MCF 10A (cell line): Measurements from ENCODE around the gene CENPX. TPM values are rescaled to one million over a fixed set of nuclear protein-coding genes. Genes with fewer than 3 reads are reported as not detected.

Experiments
- BruUV-seq: library from RNA; stranded (reverse); fragments of 400-500 nt; replicated peaks from 2 replicates; lab custom pipeline; 2021; lab: Mats Ljungman, UMichigan
- CTCF ChIA-PET: fragments of 300-600 bp; sonication (Branson Sonifier 250); formaldehyde crosslinking; extraction: SDS; loops from one replicate; lab custom pipeline; 2021; ENCODE audit warnings: antibody characterized with exemption, inconsistent platforms; lab: Yijun Ruan, JAX
- POLR2A ChIA-PET: fragments of 300-600, 350-650 bp; sonication (Branson Sonifier 250); formaldehyde crosslinking; extraction: SDS; loops from one replicate; lab custom pipeline; 2020; ENCODE audit warnings: antibody characterized with exemption, inconsistent platforms; lab: Yijun Ruan, JAX
- DNase-seq: peaks from one replicate; pipeline ENCODE4 v3.0.0-alpha.2; 2018; ENCODE audit not compliant: unreplicated experiment
- H3K27ac Mint-ChIP-seq: one replicate; pipeline ENCODE4 v1.8.0; 2022; ENCODE audit warnings: mild to moderate bottlenecking, low read depth, mixed read lengths; ENCODE audit not compliant: unreplicated experiment
- H3K27me3 Mint-ChIP-seq: one replicate; pipeline ENCODE4 v1.8.0; 2022; ENCODE audit warnings: mixed read lengths; ENCODE audit not compliant: insufficient read depth, unreplicated experiment
- H3K36me3 Mint-ChIP-seq: one replicate; pipeline ENCODE4 v1.8.0; 2022; ENCODE audit warnings: mild to moderate bottlenecking, moderate library complexity, mixed read lengths; ENCODE audit not compliant: insufficient read depth, unreplicated experiment
- H3K4me1 Mint-ChIP-seq: one replicate; pipeline ENCODE4 v1.8.0; 2022; ENCODE audit warnings: mixed read lengths; ENCODE audit not compliant: insufficient read depth, unreplicated experiment
- H3K4me3 Mint-ChIP-seq: one replicate; pipeline ENCODE4 v1.8.0; 2022; ENCODE audit warnings: mild to moderate bottlenecking, moderate library complexity, mixed read lengths; ENCODE audit not compliant: unreplicated experiment
- H3K9me3 Mint-ChIP-seq: one replicate; pipeline ENCODE4 v1.8.0; 2022; ENCODE audit warnings: mixed read lengths; ENCODE audit not compliant: unreplicated experiment
- CTCF ChIP-seq: fragments of 200-600 bp; IDR thresholded peaks from one replicate; pipeline ENCODE4 v1.8.0; 2022; ENCODE audit warnings: antibody characterized with exemption, mild to moderate bottlenecking; ENCODE audit not compliant: unreplicated experiment
- intact Hi-C: fragments of 100-400 bp; cut with micrococcal nuclease; formaldehyde crosslinking; loops from 2 replicates; pipeline ENCODE4 v1.14.1; 2022
- total RNA-seq: library from RNA; stranded (reverse); gene quantifications from 2 replicates; pipeline ENCODE4 v1.2.3, GENCODE V29; 2022

CENPX gene
- total RNA-seq, 1 experiment from 2014 or later: 35.6 TPM

DNA sequence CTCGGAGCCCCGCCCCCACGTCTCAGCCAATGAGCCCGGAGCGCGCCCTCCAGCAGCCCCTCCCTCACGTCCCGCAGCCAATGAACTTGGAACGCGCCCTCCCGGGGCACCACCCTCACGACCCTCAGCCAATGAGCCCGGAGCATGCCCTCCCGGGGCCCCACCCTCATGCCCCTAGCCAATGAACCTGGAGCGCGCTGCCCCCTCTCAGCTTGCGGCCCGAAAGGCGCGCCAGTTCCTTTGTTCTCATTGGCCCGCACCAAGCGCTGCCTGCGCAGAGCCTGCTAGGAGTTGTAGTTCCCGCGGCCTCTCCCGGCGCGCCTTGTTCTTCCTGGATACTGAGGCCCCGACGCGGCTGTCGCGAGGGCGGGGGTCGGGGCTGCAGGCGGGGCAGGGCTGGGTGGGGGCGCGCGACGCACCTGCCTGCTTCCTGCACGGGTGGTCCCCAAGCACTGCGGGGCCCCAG is 336 bp upstream of the CENPX start, which contains the start of gene LRRC45:
TSS of gene LRRC45 (plus strand) at position 325 of the 466 bp plus-strand sequence. CDS start 339 bp downstream, outside the sequence.
- POLR2A ChIA-PET: interaction anchor here (0.6 to 4.7 kb wide), 22 partner anchors 9 to 1994 kb away, joined by 3 to 35 read pairs (median 4); partner anchors contain the start of genes ASPSCR1, DCXR, DUS1L and FASN
- H3K27ac Mint-ChIP-seq: peak within 1 kb of the TSS; percentile 61
- intact Hi-C loops: loop anchor here (1.0 kb wide), 1 partner anchor 32 kb away; no protein-coding TSS in a partner anchor
- no TSS peak for BruUV-seq
- peak within 1 kb of the TSS; percentile 79 for H3K4me3 Mint-ChIP-seq
- CTCF ChIA-PET: interaction anchor here (0.6 to 5.2 kb wide), 6 partner anchors 20 to 109 kb away, joined by 3 to 74 read pairs (median 6); partner anchors contain the start of gene NOTUM
- no peaks in the 10 kb centered on the region for H3K9me3 Mint-ChIP-seq
- peak; percentile 99 for DNase-seq
- H3K36me3 Mint-ChIP-seq: peaks cover 5% of the 10 kb centered on the region
- peaks cover 16% of the 10 kb centered on the region for H3K4me1 Mint-ChIP-seq
- TF ChIP-seq CTCF: no peak
- no peaks in the 10 kb centered on the region for H3K27me3 Mint-ChIP-seq

- intact Hi-C loops: loop anchor here (1.0 kb wide), 1 partner anchor 63 kb away; no protein-coding TSS in a partner anchor
- peaks cover 16% of the 10 kb centered on the region for H3K4me1 Mint-ChIP-seq
- H3K27ac Mint-ChIP-seq: no peak overlapping the region
- BruUV-seq: no TSS peak
- H3K36me3 Mint-ChIP-seq: peaks cover 5% of the 10 kb centered on the region
- CTCF ChIA-PET: interaction anchor here (0.6 to 5.2 kb wide), 17 partner anchors 12 to 627 kb away, joined by 3 to 74 read pairs (median 5); partner anchors contain the start of genes ALYREF, ANAPC11 and NOTUM
- POLR2A ChIA-PET: interaction anchor here (0.5 to 4.7 kb wide), 19 partner anchors 10 to 507 kb away, joined by 3 to 35 read pairs (median 5); partner anchors contain the start of genes ASPSCR1, DCXR, MAFG and RAC3
- TF ChIP-seq CTCF: no peak
- no peaks in the 10 kb centered on the region for H3K27me3 Mint-ChIP-seq
- no peak for DNase-seq
- peak overlapping the region; percentile 79 for H3K4me3 Mint-ChIP-seq
- H3K9me3 Mint-ChIP-seq: no peaks in the 10 kb centered on the region
Observed at GRCh38 chr17:82021900-82022309, 773 bp downstream of the CENPX start.

GRCh38 chr17:82021107-82021899 is 1.4 kb downstream of the CENPX start:
- Mint-ChIP-seq H3K4me1 (peaks cover 16% of the 10 kb centered on the region), H3K27me3 (no peaks in the 10 kb centered on the region), H3K9me3 (no peaks in the 10 kb centered on the region), H3K27ac (no peak overlapping the region), H3K36me3 (no peaks in the 10 kb centered on the region), H3K4me3 (peak overlapping the region; percentile 79)
- BruUV-seq: no TSS peak
- ChIA-PET POLR2A (interaction anchor here (0.7 to 4.7 kb wide), 15 partner anchors 13 to 108 kb away, joined by 3 to 35 read pairs (median 6); partner anchors contain the start of genes ASPSCR1, DCXR and MAFG), CTCF (interaction anchor here (0.6 to 5.2 kb wide), 20 partner anchors 8 to 215 kb away, joined by 3 to 74 read pairs (median 5); partner anchors contain the start of genes ALYREF, ANAPC11, DCXR and NOTUM)
- intact Hi-C loops: loop anchor here (1.0 kb wide), 1 partner anchor 62 kb away; no protein-coding TSS in a partner anchor
- TF ChIP-seq CTCF: peak; percentile 91
- DNase-seq: peak; percentile 79
